Activated CD4-positive, alpha-beta T cell treated with anti-CD3 and anti-CD28 coated beads for 1 hour (primary cell): Measurements from ENCODE around the gene MPZL2.

Experiments used
- DNase-seq: peaks from one replicate; pipeline ENCODE4 v3.0.0-alpha.2; 2020

MPZL2 gene

GRCh38 chr11:118240999-118241763 is 22.9 kb downstream of the MPZL2 start:
- DNase-seq = peak; percentile 45

DNA sequence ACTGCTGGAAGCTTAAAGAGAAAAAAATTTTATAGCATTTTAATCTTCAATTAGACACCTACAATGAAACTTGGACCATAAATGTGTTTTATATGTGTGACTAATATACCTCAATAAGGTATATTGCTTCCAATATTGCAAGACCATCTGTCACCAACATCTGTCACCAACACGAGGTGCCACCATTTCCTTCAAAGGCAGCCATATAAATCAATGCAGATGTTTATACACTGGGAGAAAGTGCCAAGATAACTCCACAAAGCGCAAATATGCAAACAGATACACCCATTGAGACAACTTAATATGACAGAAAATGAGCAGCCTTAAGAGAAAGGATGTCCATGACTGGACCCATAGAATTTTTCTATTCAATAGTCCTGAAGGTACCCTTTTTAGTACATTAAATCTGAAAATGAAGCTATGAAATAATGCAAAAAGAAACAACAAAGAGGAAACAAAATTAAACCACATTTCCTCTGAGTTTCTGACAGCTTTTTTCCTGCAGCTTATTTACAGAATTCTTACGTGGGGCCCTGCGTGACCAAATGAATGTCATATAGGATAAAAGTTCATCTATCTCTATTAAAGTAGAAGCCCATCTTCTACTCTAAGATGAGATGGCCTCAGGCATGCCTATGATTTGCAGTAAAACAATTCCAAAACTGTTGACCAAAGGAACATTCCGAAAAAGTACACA is 24.4 kb downstream of the MPZL2 start:
- DNase-seq = no peak

- DNase-seq = no peak
These were observed 25.2 kb downstream of the MPZL2 start for GRCh38 chr11:118238929-118239328.

DNA sequence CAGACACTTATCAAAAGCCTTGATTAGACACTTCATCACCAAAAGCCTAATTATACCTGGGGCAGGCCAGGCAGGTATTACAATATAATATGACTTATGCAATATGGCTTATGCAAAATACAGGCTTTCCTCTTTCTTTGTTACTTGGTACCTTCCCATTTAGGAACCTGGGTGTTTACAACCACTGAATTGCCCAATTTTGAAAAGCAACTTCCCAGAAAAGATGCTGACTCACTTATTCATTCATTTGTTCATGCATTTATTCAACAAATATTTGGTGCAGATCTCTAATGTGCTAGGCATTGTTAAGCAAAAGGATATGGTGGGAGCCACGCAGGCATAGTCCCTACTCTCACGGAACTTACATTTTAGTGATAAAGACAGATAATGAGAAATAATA is 25.7 kb downstream of the MPZL2 start:
- DNase-seq = no peak

GRCh38 chr11:118236170-118236569 is 27.9 kb downstream of the MPZL2 start:
- no peak for DNase-seq

DNA sequence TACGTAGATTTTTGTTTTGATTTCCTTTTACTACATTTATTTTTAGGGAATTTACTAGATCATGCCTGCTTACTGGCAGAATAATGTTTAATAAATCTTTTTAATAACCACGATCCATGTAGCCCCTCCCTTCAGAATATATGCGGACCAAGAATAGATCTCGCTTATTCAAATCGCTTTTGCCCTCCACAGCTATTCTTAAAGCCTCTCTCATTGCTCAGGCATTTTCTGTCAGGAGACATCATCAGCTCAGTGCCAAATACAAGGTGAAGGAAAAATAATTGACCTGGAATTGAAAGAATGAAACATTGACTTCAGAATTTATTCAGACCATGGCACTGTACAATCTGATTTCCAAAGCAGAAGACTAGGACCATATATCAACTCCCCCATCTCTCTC is 29.3 kb downstream of the MPZL2 start:
- DNase-seq = no peak

DNA sequence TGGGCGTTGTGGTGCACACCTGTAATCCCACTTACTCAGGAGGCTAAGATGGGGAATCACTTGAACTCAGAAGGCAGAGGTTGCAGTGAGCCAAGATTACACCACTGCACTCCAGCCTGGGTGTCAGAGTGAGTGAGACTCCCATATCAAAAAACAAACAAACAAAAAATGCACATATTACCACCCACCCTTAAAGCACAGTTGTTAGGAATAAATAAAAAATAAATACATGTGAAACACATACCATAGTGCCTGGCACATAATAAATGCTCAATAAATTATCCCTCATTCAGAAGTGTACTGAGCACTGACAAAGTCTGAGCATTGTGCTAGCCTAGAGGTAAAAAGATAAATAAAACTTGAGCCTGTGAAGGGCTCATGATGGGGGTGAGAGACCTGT is 30.2 kb downstream of the MPZL2 start:
- no peak for DNase-seq

DNA sequence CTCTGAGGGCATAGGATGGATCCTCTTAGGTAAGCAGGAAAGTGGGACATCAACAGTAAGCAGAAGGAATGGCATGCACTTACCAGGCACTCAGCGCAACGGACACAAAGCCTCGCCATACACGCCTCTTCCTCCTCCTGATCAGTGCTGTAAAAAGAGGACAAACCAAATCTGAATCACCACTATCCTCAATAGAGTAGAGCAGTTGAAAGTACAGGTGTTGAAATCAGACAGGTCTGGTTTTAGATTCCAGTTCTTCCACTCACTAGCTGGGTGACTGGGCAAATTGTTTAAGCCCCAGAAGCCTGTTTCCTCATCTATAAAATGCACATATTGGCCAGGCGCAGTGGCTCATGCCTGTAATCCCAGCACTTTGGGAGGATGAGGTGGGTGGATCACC is 30.7 kb downstream of the MPZL2 start:
- DNase-seq = no peak

GRCh38 chr11:118232659-118233058 is 31.4 kb downstream of the MPZL2 start:
- no peak for DNase-seq

DNA sequence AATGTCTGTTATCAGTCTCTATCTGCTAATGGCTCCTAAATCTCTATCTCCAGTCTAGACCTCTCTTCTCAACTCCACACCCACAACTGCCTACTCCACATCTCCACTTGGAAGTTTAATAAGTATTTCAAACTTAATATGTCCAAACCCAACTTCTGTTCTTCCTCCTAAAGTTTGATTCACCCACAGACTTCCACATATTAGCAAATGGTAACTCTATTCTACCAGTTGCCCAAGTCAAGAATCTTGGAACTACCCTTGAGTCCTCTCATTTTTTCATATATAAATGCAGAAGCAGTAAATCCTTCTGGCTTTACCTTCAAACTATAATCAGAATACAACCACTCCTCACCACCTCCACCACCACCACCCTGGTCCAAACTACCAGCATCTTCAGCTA is 32.6 kb downstream of the MPZL2 start:
- DNase-seq = no peak

DNA sequence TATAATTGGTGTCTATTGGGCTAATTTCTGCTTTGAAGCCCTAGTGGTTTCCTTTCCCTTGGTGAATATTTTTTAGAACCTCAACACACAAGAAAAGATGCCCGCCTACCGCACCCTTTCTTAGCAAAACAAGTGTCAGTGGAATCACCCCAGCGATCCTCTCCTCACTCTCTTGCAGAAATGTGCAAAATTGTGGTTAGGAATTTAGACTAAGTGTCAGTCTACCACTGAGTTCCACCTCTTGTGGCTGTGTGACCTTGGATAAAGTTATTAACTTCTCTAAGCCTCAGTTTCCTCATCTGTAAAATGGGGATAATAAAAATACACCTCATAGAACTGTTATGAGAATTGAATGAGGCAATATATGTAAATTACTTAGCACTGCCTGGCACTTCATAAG is 34.0 kb downstream of the MPZL2 start:
- DNase-seq = no peak

GRCh38 chr11:118229274-118229847 is 34.7 kb downstream of the MPZL2 start:
- DNase-seq = no peak

DNA sequence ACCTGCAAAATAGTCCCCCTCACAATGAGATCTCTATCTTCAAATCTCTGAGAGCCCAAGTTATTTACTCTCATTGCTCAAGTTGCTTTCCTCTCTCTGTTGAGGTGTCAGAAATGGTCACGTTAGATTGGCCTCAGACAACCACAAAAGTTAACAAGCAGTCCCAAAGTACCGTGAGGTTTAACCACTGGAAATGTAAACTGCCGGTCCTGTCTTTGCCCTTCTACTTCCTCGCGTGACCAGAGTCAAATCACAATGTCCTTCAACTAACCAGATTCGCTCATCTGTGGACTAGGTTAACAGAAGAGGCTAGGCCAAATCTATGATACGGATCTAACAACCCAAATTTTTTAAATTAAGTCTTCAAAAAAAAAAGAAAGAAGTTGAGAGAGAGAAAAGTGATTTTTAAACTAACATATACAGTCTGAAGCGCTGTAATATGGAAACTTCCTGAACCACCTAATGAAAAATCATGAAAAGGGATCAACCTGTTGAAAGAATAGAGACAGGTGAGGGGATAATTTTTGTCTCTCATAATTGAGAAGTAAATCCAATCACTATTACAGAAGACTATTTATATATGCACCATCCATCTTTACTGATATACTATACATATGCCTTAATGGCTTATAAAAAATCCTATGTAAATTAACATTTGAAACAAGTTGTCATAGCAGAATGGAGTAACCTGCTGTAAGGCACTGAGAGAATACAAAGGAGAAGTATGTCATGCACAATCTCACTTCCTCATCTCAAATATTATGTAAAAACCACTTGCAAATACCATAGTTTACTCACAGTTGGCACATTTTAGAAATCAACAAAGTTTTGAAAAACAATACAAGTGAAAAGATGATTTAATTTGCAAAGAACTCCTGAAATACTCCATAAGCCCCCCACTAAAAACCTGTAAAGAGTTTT is 36.0 kb downstream of the MPZL2 start:
- no peak for DNase-seq

- no peak for DNase-seq
These were observed 37.3 kb downstream of the MPZL2 start for GRCh38 chr11:118226781-118227180.

- no peak for DNase-seq
These were observed 37.8 kb downstream of the MPZL2 start for GRCh38 chr11:118226296-118226695.

DNA sequence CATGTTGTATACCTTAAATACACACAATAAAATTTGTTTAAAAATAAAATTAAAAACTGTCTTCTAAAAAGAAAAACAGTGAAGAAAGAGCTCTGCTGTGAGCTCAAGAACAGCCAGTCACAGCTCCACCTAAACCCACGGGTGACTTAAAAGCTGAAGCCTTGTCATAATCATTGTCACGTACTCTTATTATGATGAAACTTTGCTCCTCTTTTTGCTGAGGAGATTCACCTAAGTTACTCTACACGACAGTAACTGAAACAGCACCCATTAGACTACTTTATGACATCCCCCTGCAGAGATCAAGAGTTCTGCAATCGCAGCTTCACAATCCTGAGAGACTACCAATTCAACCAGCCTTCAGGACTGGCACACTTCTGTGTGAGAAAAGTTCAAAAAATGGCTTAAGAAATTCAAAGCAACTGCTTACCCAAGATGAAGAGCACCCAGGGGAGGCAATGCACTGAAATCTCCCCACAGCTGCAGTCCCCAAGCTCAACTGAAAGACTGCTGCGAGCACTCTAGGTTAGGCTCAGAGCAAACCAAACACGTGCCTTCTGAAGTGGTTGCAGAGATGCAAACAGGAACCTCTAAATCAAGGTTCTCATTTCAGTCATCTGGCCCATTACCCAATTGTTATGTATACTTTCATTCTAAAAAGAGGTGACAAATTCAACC is 39.4 kb downstream of the MPZL2 start, which contains the start of gene JAML:
JAML (minus strand) TSS at position 501 of the 678 bp plus-strand sequence. CDS start 10,145 bp downstream, outside the sequence.
- DNase-seq = peak; percentile 46

DNA sequence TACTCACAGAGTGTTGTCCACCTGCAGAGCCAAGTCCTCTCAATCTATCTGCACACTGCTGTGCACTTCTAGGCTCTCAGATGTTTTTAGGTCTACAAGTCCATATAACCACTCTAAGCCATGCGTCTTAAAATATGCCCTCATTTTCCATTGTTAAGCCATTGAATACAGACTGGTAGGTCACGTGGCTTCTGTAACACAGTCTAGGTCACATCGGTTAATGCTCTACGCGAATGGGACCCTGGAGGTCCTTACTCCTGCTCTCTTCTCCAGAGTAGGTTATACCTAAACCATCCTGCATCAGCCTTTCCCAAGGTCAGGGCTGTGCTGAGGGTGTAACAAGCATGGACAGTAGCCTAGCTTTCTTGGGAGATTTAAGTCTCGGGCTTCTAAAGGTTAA is 40.1 kb downstream of the MPZL2 start:
- DNase-seq = no peak

DNA sequence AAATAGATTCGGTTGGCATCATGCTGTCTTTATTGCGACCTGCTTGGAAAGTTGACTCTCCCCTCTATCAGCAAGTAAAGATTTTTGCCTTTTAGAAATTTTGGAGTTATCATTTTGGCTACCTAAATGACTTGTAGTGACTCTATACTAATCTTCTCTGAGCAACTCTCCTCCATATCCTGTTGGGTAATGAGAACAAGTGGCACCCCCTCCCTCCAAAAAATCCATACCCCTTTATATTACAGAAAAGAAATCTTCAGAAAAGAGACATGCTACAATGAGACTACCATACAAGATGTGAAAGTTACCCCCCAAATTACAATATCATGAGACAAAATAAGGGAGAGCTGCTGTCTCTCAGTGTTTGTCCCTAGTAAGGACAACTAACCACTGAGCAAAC is 40.5 kb downstream of the MPZL2 start:
- DNase-seq = no peak

DNA sequence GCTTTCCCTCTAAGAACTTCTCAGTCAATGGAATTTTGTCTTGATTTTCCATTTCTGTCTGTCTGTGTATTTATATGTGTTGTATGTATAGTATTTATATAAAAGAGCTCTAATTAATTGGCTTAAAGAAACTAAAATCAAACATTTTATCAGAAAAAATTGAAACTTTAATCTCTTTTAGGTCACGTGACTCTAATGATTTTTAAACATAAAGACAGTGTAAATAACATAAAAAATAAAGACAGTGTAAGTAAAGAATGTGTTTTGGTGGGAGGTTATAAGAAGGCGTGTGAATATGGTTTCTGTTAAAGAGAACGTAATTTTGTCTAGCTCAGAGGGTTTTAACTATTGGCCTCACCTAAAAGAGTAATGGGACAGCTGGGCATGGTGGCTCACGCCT is 41.7 kb downstream of the MPZL2 start:
- no peak for DNase-seq

DNA sequence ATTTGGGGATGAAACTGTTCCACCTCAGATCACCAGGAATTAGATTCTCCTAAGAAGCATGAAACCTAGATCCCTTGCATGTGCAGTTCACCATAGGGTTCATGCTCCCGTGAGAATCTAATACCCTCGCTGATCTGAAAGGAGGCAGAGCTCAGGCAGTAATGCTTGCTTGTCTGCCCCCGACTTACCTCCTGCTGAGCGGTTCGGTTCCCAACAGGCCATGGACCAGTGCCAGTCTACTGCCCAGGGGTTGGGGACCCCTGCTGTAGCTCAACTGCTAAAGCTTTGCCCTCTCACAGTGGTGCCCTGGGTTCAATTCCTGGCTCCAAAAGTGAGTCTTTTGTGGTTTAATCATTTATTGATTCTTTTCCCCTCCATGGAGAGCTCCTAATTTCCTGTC is 42.7 kb downstream of the MPZL2 start:
- no peak for DNase-seq

- no peak for DNase-seq
These were observed 44.4 kb downstream of the MPZL2 start for GRCh38 chr11:118219732-118220131.

DNA sequence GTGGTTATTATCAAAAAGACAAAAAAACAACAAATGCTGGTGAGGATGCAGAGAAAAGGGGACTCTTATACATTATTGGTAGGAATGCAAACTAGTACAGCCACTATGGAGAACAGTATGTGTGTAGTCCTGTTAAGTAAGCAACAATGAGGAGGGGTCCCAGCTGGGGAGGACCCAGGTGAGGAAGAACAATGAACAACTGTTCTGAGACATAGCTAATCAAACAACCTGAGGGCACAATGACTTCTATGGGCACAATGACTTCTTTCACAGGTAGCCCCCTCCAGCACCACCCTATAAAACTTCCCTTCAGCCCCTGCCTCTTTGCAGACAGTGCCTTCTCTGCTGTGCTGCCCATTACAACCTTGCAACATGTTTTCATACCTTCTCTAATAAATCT is 44.9 kb downstream of the MPZL2 start:
- DNase-seq = no peak
